22Rv1 (cell line): ENCODE data around the gene RPTOR.

ENCODE experiments used
- CTCF ChIP-seq: fragments of 450-650 bp; IDR thresholded peaks from 2 replicates; pipeline ENCODE4 v1.5.1; 2017; ENCODE audit warnings: mild to moderate bottlenecking
- ZFX ChIP-seq: fragments of 450-650 bp; IDR thresholded peaks from 2 replicates; pipeline ENCODE4 v1.6.1; 2017; ENCODE audit warnings: antibody characterized with exemption, borderline replicate concordance

DNA sequence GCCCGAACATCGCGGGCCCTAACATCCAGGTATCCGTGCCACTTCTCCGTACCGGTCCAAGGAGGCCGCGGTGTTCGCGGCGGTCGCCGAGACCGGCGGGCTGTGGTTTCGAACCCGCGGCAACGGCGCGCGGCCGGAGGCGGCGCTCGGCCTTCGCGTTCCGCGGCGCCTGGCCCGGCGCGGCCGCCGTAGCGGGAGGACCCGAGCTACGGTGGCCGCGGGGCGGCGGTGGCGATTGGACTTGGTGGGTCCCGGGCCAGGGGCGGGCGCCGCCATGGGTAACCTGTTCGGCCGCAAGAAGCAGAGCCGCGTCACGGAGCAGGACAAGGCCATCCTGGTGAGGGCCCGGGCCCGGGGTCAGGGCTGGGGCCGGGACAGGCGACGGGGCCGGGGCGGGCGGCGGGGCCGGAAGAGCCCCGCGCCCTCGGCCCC lies 447.0 kb downstream of the RPTOR start, which contains the start of gene CHMP6:
- TF ChIP-seq CTCF (peak; percentile 19; the same call in 1 of the 2 replicates), ZFX (no peak)
